Measurements from ENCODE around the gene SUCLG2. TPM values are rescaled to one million over a fixed set of nuclear protein-coding genes. Genes with fewer than 3 reads are reported as not detected.

SUCLG2 gene
- polyA plus RNA-seq, 2 of the 4 experiments (the other 2 are of a cell fraction) = 39.8 to 61.3 TPM

DNA sequence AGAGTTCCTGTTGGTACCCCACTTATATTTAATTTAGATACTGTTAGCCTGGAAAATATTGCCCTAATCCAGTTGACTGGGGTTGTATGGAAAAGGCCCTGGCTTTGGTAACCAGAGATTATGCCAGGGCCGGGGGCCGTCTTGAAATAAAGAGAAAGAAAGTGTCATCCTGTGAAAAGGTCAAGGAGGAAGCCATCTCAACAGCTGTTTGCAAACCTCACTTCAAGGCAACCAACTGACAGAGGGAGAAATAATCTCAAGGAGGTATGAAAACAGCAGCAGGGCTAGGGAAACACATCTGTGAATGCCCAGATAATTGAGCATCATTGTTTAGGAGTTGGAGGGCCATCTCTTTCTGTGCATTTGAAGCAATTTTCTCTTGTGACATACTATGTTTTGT, 190.8 kb downstream of the SUCLG2 start:
- H3K4me1 ChIP-seq = 0 out of 3 replicates have a peak, but pooled peaks cover 3% of the 10 kb centered on the region
- WGBS (ENCODE audit: missing lambda C conversion rate) = 97% methylated on average over 2 of the region's 2 CpGs

DNA sequence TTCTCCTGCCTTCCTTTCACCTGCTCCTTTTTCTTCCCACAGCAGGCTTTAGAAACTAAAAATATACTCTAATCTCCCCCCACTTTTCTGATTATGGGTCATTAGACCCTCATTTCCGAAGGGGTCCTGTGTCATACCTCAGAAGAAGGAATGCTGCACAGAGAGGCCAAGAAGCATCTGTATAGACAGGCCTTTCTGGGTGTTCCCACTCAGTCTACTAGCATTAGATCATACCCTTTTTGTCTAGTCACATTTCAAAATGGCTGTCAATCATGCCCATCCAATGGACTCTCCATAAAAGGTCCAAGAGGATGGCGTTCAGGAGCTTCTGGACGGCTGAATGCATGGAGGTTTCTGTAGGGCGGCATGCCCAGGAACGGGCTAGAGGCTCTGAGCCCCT, 192.2 kb downstream of the SUCLG2 start:
- H3K27ac ChIP-seq = no peak overlapping the region
- TF ChIP-seq SMC3 (IDR thresholded peaks at IDR 0.05) = no peak
- no peak for TF ChIP-seq EP300 (IDR thresholded peaks at IDR 0.05)
- TF ChIP-seq, protein P1, sequence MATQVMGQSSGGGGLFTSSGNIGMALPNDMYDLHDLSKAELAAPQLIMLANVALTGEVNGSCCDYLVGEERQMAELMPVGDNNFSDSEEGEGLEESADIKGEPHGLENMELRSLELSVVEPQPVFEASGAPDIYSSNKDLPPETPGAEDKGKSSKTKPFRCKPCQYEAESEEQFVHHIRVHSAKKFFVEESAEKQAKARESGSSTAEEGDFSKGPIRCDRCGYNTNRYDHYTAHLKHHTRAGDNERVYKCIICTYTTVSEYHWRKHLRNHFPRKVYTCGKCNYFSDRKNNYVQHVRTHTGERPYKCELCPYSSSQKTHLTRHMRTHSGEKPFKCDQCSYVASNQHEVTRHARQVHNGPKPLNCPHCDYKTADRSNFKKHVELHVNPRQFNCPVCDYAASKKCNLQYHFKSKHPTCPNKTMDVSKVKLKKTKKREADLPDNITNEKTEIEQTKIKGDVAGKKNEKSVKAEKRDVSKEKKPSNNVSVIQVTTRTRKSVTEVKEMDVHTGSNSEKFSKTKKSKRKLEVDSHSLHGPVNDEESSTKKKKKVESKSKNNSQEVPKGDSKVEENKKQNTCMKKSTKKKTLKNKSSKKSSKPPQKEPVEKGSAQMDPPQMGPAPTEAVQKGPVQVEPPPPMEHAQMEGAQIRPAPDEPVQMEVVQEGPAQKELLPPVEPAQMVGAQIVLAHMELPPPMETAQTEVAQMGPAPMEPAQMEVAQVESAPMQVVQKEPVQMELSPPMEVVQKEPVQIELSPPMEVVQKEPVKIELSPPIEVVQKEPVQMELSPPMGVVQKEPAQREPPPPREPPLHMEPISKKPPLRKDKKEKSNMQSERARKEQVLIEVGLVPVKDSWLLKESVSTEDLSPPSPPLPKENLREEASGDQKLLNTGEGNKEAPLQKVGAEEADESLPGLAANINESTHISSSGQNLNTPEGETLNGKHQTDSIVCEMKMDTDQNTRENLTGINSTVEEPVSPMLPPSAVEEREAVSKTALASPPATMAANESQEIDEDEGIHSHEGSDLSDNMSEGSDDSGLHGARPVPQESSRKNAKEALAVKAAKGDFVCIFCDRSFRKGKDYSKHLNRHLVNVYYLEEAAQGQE (IDR thresholded peaks at IDR 0.05) = no peak
- TF ChIP-seq FOXS1 (CRISPR knock-in tag; IDR thresholded peaks at IDR 0.05) = no peak
- no peak for TF ChIP-seq RARB (CRISPR knock-in tag; IDR thresholded peaks at IDR 0.05)
- TF ChIP-seq ZC3H11A (IDR thresholded peaks at IDR 0.05) = no peak
- TF ChIP-seq ESRRA (IDR thresholded peaks at IDR 0.05; ENCODE audit: borderline replicate concordance, low read length) = no peak
- no peak for TF ChIP-seq HOXB5 (CRISPR knock-in tag; IDR thresholded peaks at IDR 0.05)
- H3K4me3 ChIP-seq = no peak overlapping the region
- 0 out of 3 replicates have a peak, but pooled peaks cover 3% of the 10 kb centered on the region for H3K4me1 ChIP-seq
- WGBS (ENCODE audit: missing lambda C conversion rate) = 91% methylated on average over 5 of the region's 5 CpGs
- no peak overlapping the region for H3K4me2 ChIP-seq
- CTCF ChIA-PET = no interaction called here
- FAIRE-seq = no peak
- no peak for DNase-seq (ENCODE audit: low read depth in 1 of 2, low spot score in 1 of 2)
- H3K9me3 ChIP-seq = no peaks in the 10 kb centered on the region
- POLR2A ChIA-PET = no interaction called here
- no peak for ATAC-seq

More for the DNA sequence above, 190.8 kb downstream of the SUCLG2 start:
- Histone ChIP-seq H3K4me3 (no peak overlapping the region), H3K4me2 (no peak overlapping the region), H3K9me3 (no peaks in the 10 kb centered on the region), H3K27ac (no peak overlapping the region)
- TF ChIP-seq JUN (IDR thresholded peaks at IDR 0.05) = no peak
- TF ChIP-seq, protein P2, sequence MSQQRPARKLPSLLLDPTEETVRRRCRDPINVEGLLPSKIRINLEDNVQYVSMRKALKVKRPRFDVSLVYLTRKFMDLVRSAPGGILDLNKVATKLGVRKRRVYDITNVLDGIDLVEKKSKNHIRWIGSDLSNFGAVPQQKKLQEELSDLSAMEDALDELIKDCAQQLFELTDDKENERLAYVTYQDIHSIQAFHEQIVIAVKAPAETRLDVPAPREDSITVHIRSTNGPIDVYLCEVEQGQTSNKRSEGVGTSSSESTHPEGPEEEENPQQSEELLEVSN (IDR thresholded peaks at IDR 0.05; ENCODE audit: borderline replicate concordance, low read depth) = no peak
- TF ChIP-seq ZC3H11A (IDR thresholded peaks at IDR 0.05) = no peak
- TF ChIP-seq, protein P3, sequence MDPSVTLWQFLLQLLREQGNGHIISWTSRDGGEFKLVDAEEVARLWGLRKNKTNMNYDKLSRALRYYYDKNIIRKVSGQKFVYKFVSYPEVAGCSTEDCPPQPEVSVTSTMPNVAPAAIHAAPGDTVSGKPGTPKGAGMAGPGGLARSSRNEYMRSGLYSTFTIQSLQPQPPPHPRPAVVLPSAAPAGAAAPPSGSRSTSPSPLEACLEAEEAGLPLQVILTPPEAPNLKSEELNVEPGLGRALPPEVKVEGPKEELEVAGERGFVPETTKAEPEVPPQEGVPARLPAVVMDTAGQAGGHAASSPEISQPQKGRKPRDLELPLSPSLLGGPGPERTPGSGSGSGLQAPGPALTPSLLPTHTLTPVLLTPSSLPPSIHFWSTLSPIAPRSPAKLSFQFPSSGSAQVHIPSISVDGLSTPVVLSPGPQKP (IDR thresholded peaks at IDR 0.05; ENCODE audit: low read depth, low read length) = no peak
- TF ChIP-seq CEBPB (IDR thresholded peaks at IDR 0.05) = no peak
- no peak for TF ChIP-seq JUNB (IDR thresholded peaks at IDR 0.05)
- no peak for TF ChIP-seq GATA3 (IDR thresholded peaks at IDR 0.05; ENCODE audit: borderline replicate concordance)
- no peak for TF ChIP-seq TP53 (CRISPR knock-in tag; IDR thresholded peaks at IDR 0.05)
- no peak for TF ChIP-seq ZSCAN20 (CRISPR knock-in tag; IDR thresholded peaks at IDR 0.05)
- TF ChIP-seq, protein P4, sequence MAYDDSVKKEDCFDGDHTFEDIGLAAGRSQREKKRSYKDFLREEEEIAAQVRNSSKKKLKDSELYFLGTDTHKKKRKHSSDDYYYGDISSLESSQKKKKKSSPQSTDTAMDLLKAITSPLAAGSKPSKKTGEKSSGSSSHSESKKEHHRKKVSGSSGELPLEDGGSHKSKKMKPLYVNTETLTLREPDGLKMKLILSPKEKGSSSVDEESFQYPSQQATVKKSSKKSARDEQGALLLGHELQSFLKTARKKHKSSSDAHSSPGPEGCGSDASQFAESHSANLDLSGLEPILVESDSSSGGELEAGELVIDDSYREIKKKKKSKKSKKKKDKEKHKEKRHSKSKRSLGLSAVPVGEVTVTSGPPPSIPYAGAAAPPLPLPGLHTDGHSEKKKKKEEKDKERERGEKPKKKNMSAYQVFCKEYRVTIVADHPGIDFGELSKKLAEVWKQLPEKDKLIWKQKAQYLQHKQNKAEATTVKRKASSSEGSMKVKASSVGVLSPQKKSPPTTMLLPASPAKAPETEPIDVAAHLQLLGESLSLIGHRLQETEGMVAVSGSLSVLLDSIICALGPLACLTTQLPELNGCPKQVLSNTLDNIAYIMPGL (CRISPR knock-in tag; IDR thresholded peaks at IDR 0.05; ENCODE audit: borderline replicate concordance) = no peak
- no peak for TF ChIP-seq ESRRA (IDR thresholded peaks at IDR 0.05; ENCODE audit: borderline replicate concordance, low read length)
- no peak for TF ChIP-seq HEYL (CRISPR knock-in tag; IDR thresholded peaks at IDR 0.05)
- POLR2A ChIA-PET = no interaction called here
- no peak for FAIRE-seq
- CTCF ChIA-PET = no interaction called here
- ATAC-seq = no peak
- no peak for DNase-seq (ENCODE audit: low read depth in 1 of 2, low spot score in 1 of 2)
